Suprapubic skin (tissue), 4 donors: ENCODE results near the gene BRINP3.

Experiments used
- POLR2A ChIP-seq, 2 donors: fragments of 450-650 bp; IDR thresholded peaks; one replicate each; pipeline ENCODE4 v1.6.1; 2017; ENCODE audit warnings: antibody characterized with exemption in 2 of 2, mild to moderate bottlenecking in 2 of 2, moderate library complexity in 2 of 2
- POLR2AphosphoS5 ChIP-seq, 3 donors: sonication (generic); formaldehyde crosslinking; IDR thresholded peaks; one replicate each; pipeline ENCODE4 v1.6.1; 2017; ENCODE audit warnings: antibody characterized with exemption in 3 of 3
- TF ChIP-seq, protein P1 (sequence below), 2 donors: fragments of 200-600 bp in 1 of 2; fragments of 450-650 bp in 1 of 2; sonication (generic) in 1 of 2; IDR thresholded peaks; one replicate each; pipeline ENCODE4 v1.5.1; 2016 to 2019; ENCODE audit warnings: antibody characterized with exemption in 2 of 2, mild to moderate bottlenecking in 1 of 2, moderate library complexity in 1 of 2

DNA sequence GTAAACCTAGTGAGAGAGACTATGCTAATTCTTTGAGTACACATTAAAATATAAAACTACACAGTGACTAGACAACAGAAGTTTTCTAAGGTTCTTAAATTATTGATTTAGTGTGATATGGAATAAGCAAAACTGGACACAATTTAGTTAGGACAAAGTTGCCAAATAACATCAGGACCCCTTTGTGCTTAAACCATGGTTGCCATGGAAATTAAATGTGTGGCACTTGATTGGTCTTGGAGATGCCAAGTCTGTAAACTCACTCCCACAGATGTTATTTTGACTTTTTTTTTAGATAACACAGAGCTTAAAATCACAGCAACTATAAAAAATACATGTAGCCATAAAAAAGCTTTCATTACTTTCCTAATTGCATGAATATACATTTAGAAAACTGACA is 234.6 kb downstream of the BRINP3 start:
- no peak for TF ChIP-seq POLR2AphosphoS5 (IDR thresholded peaks at IDR 0.05)
- no peak for TF ChIP-seq POLR2A (IDR thresholded peaks at IDR 0.05)
- TF ChIP-seq, protein P1, sequence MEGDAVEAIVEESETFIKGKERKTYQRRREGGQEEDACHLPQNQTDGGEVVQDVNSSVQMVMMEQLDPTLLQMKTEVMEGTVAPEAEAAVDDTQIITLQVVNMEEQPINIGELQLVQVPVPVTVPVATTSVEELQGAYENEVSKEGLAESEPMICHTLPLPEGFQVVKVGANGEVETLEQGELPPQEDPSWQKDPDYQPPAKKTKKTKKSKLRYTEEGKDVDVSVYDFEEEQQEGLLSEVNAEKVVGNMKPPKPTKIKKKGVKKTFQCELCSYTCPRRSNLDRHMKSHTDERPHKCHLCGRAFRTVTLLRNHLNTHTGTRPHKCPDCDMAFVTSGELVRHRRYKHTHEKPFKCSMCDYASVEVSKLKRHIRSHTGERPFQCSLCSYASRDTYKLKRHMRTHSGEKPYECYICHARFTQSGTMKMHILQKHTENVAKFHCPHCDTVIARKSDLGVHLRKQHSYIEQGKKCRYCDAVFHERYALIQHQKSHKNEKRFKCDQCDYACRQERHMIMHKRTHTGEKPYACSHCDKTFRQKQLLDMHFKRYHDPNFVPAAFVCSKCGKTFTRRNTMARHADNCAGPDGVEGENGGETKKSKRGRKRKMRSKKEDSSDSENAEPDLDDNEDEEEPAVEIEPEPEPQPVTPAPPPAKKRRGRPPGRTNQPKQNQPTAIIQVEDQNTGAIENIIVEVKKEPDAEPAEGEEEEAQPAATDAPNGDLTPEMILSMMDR (IDR thresholded peaks at IDR 0.05), result no peak
